Gastroesophageal sphincter (tissue), 3 donors: Measurements from ENCODE around the gene S1PR3.

Source experiments
- POLR2A ChIP-seq, 2 donors: fragments of 450-650 bp; IDR thresholded peaks; one replicate each; pipeline ENCODE4 v1.6.1; 2017; ENCODE audit warnings: antibody characterized with exemption in 2 of 2, mild to moderate bottlenecking in 2 of 2, moderate library complexity in 1 of 2
- POLR2AphosphoS5 ChIP-seq: sonication (generic); formaldehyde crosslinking; IDR thresholded peaks from one replicate; pipeline ENCODE4 v1.6.1; 2017; ENCODE audit warnings: antibody characterized with exemption
- TF ChIP-seq, protein P1 (sequence below), 4 experiments: fragments of 200-600 bp in 2 of 4; fragments of 450-650 bp in 2 of 4; sonication (generic) in 1 of 4; IDR thresholded peaks; one replicate each; pipeline ENCODE4 v1.5.1; 2017 to 2019; ENCODE audit warnings: antibody characterized with exemption in 4 of 4, mild to moderate bottlenecking in 2 of 4, moderate library complexity in 2 of 4

DNA sequence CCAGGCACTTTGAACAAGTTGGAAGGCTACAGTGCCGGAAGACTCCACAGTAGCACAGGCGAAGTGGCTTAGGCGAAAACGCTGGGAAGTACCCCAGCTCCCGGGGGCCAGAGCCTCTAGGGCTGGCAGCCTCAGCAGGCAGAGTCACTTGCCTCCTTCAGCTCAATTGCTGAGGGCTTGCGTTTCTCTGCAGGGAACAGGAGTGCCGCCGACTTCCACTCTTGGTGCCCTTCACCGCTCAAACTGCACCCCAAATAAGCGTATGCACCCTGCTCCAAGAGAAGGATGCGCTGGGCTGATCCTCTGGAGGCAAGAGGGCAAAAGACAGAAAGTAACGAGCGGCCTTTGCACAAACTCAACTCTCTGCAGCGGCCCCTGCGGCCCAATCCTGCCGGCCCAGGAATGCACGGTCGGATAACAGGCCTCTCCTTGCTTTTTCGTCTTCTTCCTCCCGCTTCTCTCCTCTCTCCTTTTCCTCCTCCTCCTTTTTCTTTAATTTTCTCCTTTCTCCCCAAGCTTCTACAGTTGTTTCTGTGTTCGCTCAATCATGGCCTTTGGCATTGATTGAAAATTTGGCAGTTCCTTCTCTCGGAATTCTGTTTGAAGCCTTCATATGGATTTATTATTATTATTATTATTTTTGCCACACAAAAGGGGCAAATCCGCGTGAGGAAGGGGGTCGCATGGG lies 1.1 kb upstream of the S1PR3 start:
- TF ChIP-seq, protein P1, sequence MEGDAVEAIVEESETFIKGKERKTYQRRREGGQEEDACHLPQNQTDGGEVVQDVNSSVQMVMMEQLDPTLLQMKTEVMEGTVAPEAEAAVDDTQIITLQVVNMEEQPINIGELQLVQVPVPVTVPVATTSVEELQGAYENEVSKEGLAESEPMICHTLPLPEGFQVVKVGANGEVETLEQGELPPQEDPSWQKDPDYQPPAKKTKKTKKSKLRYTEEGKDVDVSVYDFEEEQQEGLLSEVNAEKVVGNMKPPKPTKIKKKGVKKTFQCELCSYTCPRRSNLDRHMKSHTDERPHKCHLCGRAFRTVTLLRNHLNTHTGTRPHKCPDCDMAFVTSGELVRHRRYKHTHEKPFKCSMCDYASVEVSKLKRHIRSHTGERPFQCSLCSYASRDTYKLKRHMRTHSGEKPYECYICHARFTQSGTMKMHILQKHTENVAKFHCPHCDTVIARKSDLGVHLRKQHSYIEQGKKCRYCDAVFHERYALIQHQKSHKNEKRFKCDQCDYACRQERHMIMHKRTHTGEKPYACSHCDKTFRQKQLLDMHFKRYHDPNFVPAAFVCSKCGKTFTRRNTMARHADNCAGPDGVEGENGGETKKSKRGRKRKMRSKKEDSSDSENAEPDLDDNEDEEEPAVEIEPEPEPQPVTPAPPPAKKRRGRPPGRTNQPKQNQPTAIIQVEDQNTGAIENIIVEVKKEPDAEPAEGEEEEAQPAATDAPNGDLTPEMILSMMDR (IDR thresholded peaks at IDR 0.05): peak in 1 of 4 experiments; percentile 43
- TF ChIP-seq POLR2AphosphoS5: no peak
- no peak for TF ChIP-seq POLR2A (IDR thresholded peaks at IDR 0.05)
